Measurements from ENCODE around the gene FRAS1. TPM values are rescaled to one million over a fixed set of nuclear protein-coding genes. Genes with fewer than 3 reads are reported as not detected.

Gene FRAS1
- total and polyA plus RNA-seq, 9 of the 15 experiments (the other 6 are each of a cell fraction or from before 2014, with no cell fraction given), result under 0.01 to 0.11 (median 0.04) TPM; not detected in 2

GRCh38 chr4:78513411-78513975 is 456.4 kb downstream of the FRAS1 start:
- H3K4me2 ChIP-seq (ENCODE audit: insufficient read depth, low read length), result no peak overlapping the region
- in situ Hi-C loops (cut with MboI), result no loop called here
- no peak overlapping the region for H2AFZ ChIP-seq (ENCODE audit: low read depth, low read length)
- H3K27me3 ChIP-seq (ENCODE audit: control insufficient read depth in 2 of 2, insufficient read depth in 2 of 2, low read length in 2 of 2), result peaks cover 4 to 6% of the 10 kb centered on the region in 2 experiments; a peak in 4 of 5 replicates
- no peaks in the 10 kb centered on the region for H3K9me1 ChIP-seq (ENCODE audit: control insufficient read depth, insufficient read depth, low read length)
- intact Hi-C loops (cut with micrococcal nuclease), result loop anchor here (10.0 kb wide), 3 partner anchors 99 to 349 kb away; no protein-coding TSS in a partner anchor
- TF ChIP-seq EP300 (IDR thresholded peaks at IDR 0.05; ENCODE audit: low read length) (no peak), ARHGAP35 (IDR thresholded peaks at IDR 0.05; ENCODE audit: partially characterized antibody) (no peak), KLF10 (CRISPR knock-in tag; IDR thresholded peaks at IDR 0.05) (no peak), MNT (conservative IDR thresholded peaks at IDR 0.05) (no peak), CEBPB (tag; IDR thresholded peaks at IDR 0.05) (peak; percentile 13; the same call in 1 of the 2 replicates)
- H3K9me3 ChIP-seq (replicated peaks; ENCODE audit: control insufficient read depth, insufficient read depth, low read depth, low read length), result no peaks in the 10 kb centered on the region
- BruUV-seq (replicated peaks), result no TSS peak
- ChIA-PET CTCF (ENCODE audit: low intra/inter-chr PET ratio) (no interaction called here), POLR2A (no interaction called here)
- FAIRE-seq, result no peak
- H3K27ac ChIP-seq (ENCODE audit: extremely low read depth, low read depth, low read length), result no peak overlapping the region
- H4K20me1 ChIP-seq (replicated peaks; ENCODE audit: control insufficient read depth, insufficient read depth, low read length), result no peaks in the 10 kb centered on the region
- WGBS (ENCODE audit: insufficient coverage, low coverage, missing lambda C conversion rate), result 5% methylated on average over 3 of the region's 3 CpGs
- no peaks in the 10 kb centered on the region for H3K36me3 ChIP-seq (ENCODE audit: control insufficient read depth, insufficient read depth, low read length)
- no peak overlapping the region for H3K9ac ChIP-seq (ENCODE audit: insufficient read depth in 1 of 2, low read depth in 2 of 2, low read length in 2 of 2)
- no peak for ATAC-seq
- H3K4me1 ChIP-seq (replicated peaks in 1 of 2; ENCODE audit: control insufficient read depth in 2 of 2, insufficient read depth in 2 of 2, low read length in 2 of 2), result no peaks in the 10 kb centered on the region
- no peak overlapping the region for H3K4me3 ChIP-seq
- H3K79me2 ChIP-seq (ENCODE audit: control insufficient read depth, insufficient read depth, low read length), result no peaks in the 10 kb centered on the region
- no peak for DNase-seq (ENCODE audit: extremely low read depth in 1 of 4, low spot score in 3 of 4)
